Measurements from ENCODE around the gene CAMTA1.

The CAMTA1 gene

DNA sequence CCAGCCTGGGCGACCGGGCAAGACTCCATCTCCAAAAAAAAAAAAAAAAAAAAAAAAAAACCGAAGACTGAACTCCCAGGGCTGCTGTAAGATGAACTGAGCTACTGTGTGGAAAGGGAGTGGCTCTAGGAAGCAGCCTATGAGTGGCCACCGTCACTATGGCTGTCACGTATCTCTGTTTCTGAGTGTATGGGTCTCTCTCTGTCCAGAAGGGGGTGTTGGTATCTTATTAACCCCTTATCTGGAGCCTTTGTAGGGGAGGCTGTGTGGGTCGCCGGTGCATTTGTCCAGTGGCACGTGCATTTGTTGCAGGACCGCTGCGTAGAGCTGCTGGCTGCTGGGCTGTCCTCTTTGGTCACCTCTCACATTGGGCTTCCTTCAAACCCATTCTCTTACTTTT is 326.6 kb downstream of the CAMTA1 start:
- no peaks in the 10 kb centered on the region for H3K4me1 ChIP-seq (ENCODE audit: control insufficient read depth in 1 of 2, insufficient read depth in 2 of 2, low read length in 2 of 2)
- H3K4me3 ChIP-seq (ENCODE audit: low read depth in 1 of 2, low read length in 2 of 2) = no peak overlapping the region
- no peaks in the 10 kb centered on the region for H3K36me3 ChIP-seq (ENCODE audit: control insufficient read depth in 1 of 2, insufficient read depth in 2 of 2, low read length in 2 of 2)
- H3K27me3 ChIP-seq (ENCODE audit: low read depth, low read length) = no peaks in the 10 kb centered on the region
- H3K27ac ChIP-seq (ENCODE audit: low read length) = no peak overlapping the region
- H3K9me3 ChIP-seq (ENCODE audit: control insufficient read depth in 1 of 2, low read length in 2 of 2) = peaks cover 0 to 4% of the 10 kb centered on the region in 2 donors

DNA sequence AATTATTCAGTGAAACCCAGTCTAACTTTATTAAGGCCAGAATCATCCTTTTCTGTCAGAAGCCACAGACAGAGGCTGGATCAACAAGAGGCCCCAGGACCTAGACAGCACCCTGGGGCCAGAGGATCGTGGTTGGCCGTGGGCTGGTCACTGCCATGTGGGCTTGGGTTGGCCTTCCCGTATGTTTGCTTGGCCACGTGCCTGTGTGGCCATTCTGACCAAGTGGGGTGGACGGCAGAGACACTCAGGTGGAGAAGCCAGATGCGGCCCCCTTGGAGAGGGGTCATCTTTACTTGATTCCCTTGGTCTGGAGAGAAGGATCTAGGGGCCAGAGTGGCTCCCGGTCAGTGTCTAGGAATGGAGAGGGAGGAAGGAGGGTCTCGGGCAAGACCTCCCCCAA is 327.9 kb downstream of the CAMTA1 start:
- Histone ChIP-seq H3K36me3 (ENCODE audit: control insufficient read depth in 1 of 2, insufficient read depth in 2 of 2, low read length in 2 of 2) (no peaks in the 10 kb centered on the region), H3K27ac (ENCODE audit: low read length) (no peak overlapping the region), H3K4me1 (ENCODE audit: control insufficient read depth in 1 of 2, insufficient read depth in 2 of 2, low read length in 2 of 2) (no peaks in the 10 kb centered on the region), H3K9me3 (ENCODE audit: control insufficient read depth in 1 of 2, low read length in 2 of 2) (peaks cover 0 to 4% of the 10 kb centered on the region in 2 donors), H3K4me3 (ENCODE audit: low read depth in 1 of 2, low read length in 2 of 2) (no peak overlapping the region), H3K27me3 (ENCODE audit: low read depth, low read length) (no peaks in the 10 kb centered on the region)

DNA sequence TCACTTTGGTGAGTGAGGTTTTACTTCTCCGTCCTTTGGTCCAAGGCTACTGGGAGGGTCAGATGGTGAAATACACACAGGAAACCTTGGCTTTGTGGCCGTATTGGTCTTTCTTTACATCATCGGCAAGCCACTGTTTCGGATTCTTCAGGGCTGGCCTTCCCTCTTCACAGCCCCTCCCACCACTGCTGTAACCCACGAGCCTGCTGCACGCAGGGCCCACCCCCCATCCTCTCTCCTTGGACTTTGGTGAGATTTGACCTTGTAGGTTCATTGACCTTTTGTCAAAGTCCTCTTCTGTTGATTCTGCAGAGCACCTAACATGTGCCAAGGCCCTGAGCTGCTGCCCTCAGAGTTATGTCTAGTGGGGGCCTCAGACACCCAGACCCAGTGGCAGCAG is 328.6 kb downstream of the CAMTA1 start:
- Histone ChIP-seq H3K36me3 (ENCODE audit: control insufficient read depth in 1 of 2, insufficient read depth in 2 of 2, low read length in 2 of 2) (no peaks in the 10 kb centered on the region), H3K9me3 (ENCODE audit: control insufficient read depth in 1 of 2, low read length in 2 of 2) (peaks cover 0 to 4% of the 10 kb centered on the region in 2 donors), H3K27me3 (ENCODE audit: low read depth, low read length) (no peaks in the 10 kb centered on the region), H3K4me1 (ENCODE audit: control insufficient read depth in 1 of 2, insufficient read depth in 2 of 2, low read length in 2 of 2) (no peaks in the 10 kb centered on the region), H3K27ac (ENCODE audit: low read length) (no peak overlapping the region), H3K4me3 (ENCODE audit: low read depth in 1 of 2, low read length in 2 of 2) (no peak overlapping the region)

DNA sequence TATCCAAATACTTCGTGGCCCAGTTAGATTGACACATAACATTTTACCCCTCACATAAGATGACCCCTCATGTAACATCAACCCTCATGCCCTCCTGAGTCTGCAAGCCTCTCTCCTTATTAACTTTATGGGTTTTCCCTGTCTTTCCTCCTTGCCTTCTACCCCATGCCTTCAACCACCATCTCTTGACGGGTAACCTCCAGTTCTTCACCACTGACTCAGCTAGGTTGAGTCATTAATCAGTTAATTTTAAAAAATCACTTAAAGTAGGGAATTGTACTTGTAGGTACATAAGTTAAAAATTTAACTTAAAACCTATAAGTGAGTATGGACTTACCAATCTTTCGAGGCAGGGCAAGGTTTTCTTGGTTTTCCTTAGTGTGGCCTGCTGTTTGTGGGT is 330.7 kb downstream of the CAMTA1 start:
- Histone ChIP-seq H3K9me3 (ENCODE audit: control insufficient read depth in 1 of 2, low read length in 2 of 2) (peaks cover 0 to 4% of the 10 kb centered on the region in 2 donors), H3K27ac (ENCODE audit: low read length) (no peak overlapping the region), H3K36me3 (ENCODE audit: control insufficient read depth in 1 of 2, insufficient read depth in 2 of 2, low read length in 2 of 2) (no peaks in the 10 kb centered on the region), H3K4me3 (ENCODE audit: low read depth in 1 of 2, low read length in 2 of 2) (no peak overlapping the region), H3K27me3 (ENCODE audit: low read depth, low read length) (no peaks in the 10 kb centered on the region), H3K4me1 (ENCODE audit: control insufficient read depth in 1 of 2, insufficient read depth in 2 of 2, low read length in 2 of 2) (no peaks in the 10 kb centered on the region)

DNA sequence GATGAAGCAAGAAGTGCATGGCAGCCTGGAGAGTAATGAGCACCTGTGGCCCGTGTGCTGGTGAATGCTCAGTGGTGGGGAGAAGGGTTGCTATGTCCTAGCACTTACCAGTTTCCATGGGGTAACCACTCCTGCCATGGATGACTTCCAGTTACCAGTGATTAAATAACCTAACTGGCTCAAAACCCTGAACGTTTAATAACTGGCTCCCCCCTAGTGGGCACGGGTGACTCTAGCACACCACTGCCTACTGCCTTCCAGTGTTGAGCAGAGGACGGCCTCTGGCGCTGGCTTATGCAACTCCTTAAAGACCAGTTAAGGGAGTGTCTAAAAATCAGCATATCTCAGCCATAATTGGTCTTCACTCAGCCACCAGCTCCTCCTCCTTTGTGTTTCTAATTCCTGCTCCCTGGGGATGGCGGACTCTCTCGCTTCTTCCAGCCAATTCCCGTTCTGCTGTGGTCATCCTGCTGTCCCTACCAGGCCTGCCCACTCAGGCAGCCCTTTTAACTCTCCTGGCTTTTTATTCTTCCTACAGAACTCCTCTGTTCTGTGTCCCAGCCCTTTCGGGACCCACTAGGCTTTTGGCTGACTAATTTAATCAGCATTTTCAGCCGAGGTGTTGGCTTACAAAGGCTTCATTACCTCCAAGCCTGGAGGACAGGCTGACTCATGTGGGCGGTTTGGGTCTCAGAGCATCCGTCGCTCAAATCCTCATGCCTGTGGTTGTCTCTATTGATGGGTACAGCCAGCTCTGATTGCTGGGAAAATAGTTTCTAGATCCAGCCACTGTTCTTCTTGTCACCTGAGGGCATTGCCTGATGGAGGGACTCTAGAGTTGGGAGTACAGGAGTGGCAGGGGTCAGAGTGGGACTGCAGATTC is 332.4 kb downstream of the CAMTA1 start:
- Histone ChIP-seq H3K9me3 (ENCODE audit: control insufficient read depth in 1 of 2, low read length in 2 of 2) (peaks cover 0 to 4% of the 10 kb centered on the region in 2 donors), H3K36me3 (ENCODE audit: control insufficient read depth in 1 of 2, insufficient read depth in 2 of 2, low read length in 2 of 2) (no peaks in the 10 kb centered on the region), H3K4me3 (ENCODE audit: low read depth in 1 of 2, low read length in 2 of 2) (no peak overlapping the region), H3K27me3 (ENCODE audit: low read depth, low read length) (no peaks in the 10 kb centered on the region), H3K27ac (ENCODE audit: low read length) (no peak overlapping the region), H3K4me1 (ENCODE audit: control insufficient read depth in 1 of 2, insufficient read depth in 2 of 2, low read length in 2 of 2) (peaks cover 0 to 8% of the 10 kb centered on the region in 2 donors)

DNA sequence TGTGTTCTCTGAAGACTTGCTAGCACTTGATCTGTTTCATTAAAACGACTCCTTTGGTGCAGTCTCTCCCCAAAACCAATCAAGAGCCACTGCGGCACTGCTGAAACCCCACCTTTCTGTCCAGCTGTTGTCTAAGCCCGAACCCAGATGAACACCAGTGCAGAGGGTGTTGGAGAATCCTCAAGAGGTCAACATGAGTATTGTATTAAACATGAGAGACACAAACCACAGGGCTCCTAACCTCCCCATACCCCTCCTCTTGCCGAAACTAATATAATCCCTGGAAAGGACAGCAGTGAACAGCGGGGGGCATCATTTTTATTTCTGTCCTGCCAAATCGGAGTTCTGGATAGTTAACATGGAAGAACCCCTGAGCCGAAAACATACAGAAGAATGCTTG is 333.9 kb downstream of the CAMTA1 start:
- no peak overlapping the region for H3K4me3 ChIP-seq (ENCODE audit: low read depth in 1 of 2, low read length in 2 of 2)
- peaks cover 0 to 8% of the 10 kb centered on the region in 2 donors for H3K4me1 ChIP-seq (ENCODE audit: control insufficient read depth in 1 of 2, insufficient read depth in 2 of 2, low read length in 2 of 2)
- H3K27me3 ChIP-seq (ENCODE audit: low read depth, low read length) = no peaks in the 10 kb centered on the region
- H3K36me3 ChIP-seq (ENCODE audit: control insufficient read depth in 1 of 2, insufficient read depth in 2 of 2, low read length in 2 of 2) = no peaks in the 10 kb centered on the region
- peaks cover 0 to 4% of the 10 kb centered on the region in 2 donors for H3K9me3 ChIP-seq (ENCODE audit: control insufficient read depth in 1 of 2, low read length in 2 of 2)
- no peak overlapping the region for H3K27ac ChIP-seq (ENCODE audit: low read length)

DNA sequence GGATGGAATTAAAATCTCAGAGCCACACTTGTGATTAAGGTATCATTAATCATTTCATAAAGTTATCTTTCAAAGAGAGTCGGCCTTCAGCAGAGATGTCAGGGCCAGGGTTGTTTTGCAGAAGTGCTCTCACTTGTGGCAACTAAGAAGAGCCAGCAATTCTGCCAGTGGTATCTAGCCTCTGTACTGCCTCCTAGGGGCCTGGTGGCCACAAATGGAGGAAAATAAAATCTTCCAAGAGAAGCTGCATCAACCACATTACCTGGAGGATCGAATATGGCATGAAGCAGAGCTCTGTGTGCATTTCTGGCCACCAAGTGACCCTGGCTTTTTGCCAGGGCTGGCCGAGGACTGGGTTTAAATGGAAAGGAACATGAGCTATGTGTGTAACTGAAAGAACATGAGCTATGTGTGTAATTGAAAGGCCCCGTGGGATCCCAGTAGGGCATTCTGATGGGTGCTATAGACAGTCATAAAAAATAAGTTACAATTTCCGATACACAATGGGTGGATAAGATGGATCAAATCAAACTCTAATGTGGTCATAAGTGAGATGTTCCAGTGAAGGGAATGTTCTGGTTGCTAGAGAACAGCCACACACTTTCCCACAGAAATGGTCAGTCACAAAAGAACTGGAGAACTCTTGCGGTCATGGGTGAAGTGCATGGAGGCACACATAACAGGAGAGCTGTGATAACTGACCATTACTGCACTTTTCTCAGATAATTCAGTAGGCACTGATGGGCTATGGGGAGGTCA is 335.8 kb downstream of the CAMTA1 start:
- Histone ChIP-seq H3K9me3 (ENCODE audit: control insufficient read depth in 1 of 2, low read length in 2 of 2) (no peaks in the 10 kb centered on the region), H3K27ac (ENCODE audit: low read length) (no peak overlapping the region), H3K36me3 (ENCODE audit: control insufficient read depth in 1 of 2, insufficient read depth in 2 of 2, low read length in 2 of 2) (no peaks in the 10 kb centered on the region), H3K4me3 (ENCODE audit: low read depth in 1 of 2, low read length in 2 of 2) (no peak overlapping the region), H3K27me3 (ENCODE audit: low read depth, low read length) (no peaks in the 10 kb centered on the region), H3K4me1 (ENCODE audit: control insufficient read depth in 1 of 2, insufficient read depth in 2 of 2, low read length in 2 of 2) (peaks cover 0 to 8% of the 10 kb centered on the region in 2 donors)

DNA sequence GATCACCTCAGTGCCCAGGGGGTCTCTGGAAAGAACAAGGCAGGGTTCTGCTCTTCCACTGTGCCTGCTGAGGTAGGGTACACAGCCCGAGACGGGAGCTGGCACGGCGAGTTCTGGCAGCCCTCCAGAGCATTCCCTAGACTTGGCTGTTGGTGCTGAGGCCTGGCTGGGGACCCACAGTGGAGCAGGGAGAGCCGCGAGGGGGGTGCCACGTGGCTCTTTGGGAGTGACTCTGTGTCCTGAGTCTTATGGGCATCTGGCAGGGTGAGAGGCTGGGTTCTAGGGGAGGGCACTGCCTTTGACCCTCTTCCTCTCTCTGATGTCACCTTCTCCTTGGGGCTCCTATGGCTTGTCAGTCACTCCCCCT is 336.4 kb downstream of the CAMTA1 start:
- Histone ChIP-seq H3K4me1 (ENCODE audit: control insufficient read depth in 1 of 2, insufficient read depth in 2 of 2, low read length in 2 of 2) (peaks cover 0 to 8% of the 10 kb centered on the region in 2 donors), H3K27ac (ENCODE audit: low read length) (no peak overlapping the region), H3K9me3 (ENCODE audit: control insufficient read depth in 1 of 2, low read length in 2 of 2) (no peaks in the 10 kb centered on the region), H3K36me3 (ENCODE audit: control insufficient read depth in 1 of 2, insufficient read depth in 2 of 2, low read length in 2 of 2) (no peaks in the 10 kb centered on the region), H3K4me3 (ENCODE audit: low read depth in 1 of 2, low read length in 2 of 2) (no peak overlapping the region), H3K27me3 (ENCODE audit: low read depth, low read length) (no peaks in the 10 kb centered on the region)

DNA sequence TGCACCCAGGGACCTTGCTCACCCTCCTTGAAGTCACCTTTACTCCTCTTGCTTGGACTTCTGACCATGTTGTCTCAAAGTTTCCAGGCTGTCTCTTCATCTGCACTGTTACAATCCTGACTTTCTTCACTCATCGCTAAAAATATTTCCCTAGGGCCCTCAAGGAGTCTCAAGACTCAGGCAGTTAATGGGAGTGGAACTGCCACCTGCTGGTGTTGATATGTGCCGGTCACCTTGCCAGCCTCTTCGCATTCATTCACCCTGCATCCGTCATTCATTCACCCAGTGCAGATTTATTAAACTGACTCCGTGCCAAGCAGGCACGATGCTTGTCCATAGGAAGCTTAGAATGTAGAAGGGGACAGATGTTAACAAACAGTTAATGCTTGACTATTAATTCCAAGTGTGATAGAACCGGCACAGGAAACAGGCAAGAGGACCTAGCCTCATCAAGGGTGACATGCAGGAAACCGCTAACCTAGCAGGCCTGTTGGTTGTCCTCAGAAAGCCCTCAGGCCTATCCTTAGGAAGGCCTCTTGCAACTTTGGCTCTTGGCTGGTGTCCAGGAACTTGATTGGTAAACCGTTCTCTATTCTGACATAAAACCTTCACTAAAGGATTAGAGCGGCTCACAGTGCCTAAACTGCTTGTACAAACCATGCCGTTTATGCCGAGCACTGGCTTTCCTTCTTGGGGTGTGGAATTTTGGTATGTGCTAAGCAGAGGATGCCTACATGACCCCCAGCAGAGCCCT is 342.2 kb downstream of the CAMTA1 start:
- no peak overlapping the region for H3K4me3 ChIP-seq (ENCODE audit: low read depth in 1 of 2, low read length in 2 of 2)
- H3K9me3 ChIP-seq (ENCODE audit: control insufficient read depth in 1 of 2, low read length in 2 of 2) = no peaks in the 10 kb centered on the region
- H3K27me3 ChIP-seq (ENCODE audit: low read depth, low read length) = no peaks in the 10 kb centered on the region
- H3K36me3 ChIP-seq (ENCODE audit: control insufficient read depth in 1 of 2, insufficient read depth in 2 of 2, low read length in 2 of 2) = no peaks in the 10 kb centered on the region
- no peaks in the 10 kb centered on the region for H3K4me1 ChIP-seq (ENCODE audit: control insufficient read depth in 1 of 2, insufficient read depth in 2 of 2, low read length in 2 of 2)
- H3K27ac ChIP-seq (ENCODE audit: low read length) = no peak overlapping the region

DNA sequence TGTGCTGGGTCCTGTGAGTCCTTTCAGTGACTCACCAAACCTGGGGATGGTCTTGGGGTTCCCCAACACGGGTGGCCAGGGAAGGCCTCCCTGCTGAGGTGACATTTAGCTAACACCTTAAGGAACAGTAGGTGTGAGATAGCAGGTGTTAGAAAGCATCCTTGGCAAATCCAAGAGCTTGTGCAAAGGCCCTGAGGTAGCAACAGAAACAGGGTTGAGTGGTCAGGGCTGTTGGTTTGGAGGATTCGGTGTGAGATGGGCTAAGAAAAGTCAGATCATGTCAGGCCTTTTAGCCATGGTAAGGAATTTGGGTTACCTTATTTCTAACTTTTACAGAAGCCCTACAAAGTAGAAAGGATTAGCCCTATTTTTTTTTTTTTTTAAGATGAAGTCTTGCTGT is 343.0 kb downstream of the CAMTA1 start:
- H3K4me3 ChIP-seq (ENCODE audit: low read depth in 1 of 2, low read length in 2 of 2) = no peak overlapping the region
- no peak overlapping the region for H3K27ac ChIP-seq (ENCODE audit: low read length)
- no peaks in the 10 kb centered on the region for H3K4me1 ChIP-seq (ENCODE audit: control insufficient read depth in 1 of 2, insufficient read depth in 2 of 2, low read length in 2 of 2)
- no peaks in the 10 kb centered on the region for H3K27me3 ChIP-seq (ENCODE audit: low read depth, low read length)
- no peaks in the 10 kb centered on the region for H3K9me3 ChIP-seq (ENCODE audit: control insufficient read depth in 1 of 2, low read length in 2 of 2)
- no peaks in the 10 kb centered on the region for H3K36me3 ChIP-seq (ENCODE audit: control insufficient read depth in 1 of 2, insufficient read depth in 2 of 2, low read length in 2 of 2)

DNA sequence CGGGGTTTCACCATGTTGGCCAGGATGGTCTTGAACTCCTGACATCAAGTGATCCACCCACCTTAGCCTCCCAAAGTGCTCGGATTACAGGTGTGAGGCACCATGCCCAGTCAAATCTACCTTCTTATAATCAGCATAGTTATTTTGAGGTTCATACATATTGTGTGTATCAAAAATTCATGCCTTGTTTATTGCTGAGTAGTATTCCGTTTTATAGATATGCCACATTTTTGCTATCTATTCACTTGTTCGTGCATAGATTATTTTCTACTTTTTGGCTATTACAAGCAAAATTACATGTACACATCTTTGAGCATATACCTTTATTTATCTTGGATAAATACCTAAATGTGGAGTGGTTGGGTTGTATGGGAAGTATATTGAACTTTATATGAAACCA is 344.9 kb downstream of the CAMTA1 start:
- no peaks in the 10 kb centered on the region for H3K27me3 ChIP-seq (ENCODE audit: low read depth, low read length)
- no peaks in the 10 kb centered on the region for H3K36me3 ChIP-seq (ENCODE audit: control insufficient read depth in 1 of 2, insufficient read depth in 2 of 2, low read length in 2 of 2)
- H3K27ac ChIP-seq (ENCODE audit: low read length) = no peak overlapping the region
- H3K4me1 ChIP-seq (ENCODE audit: control insufficient read depth in 1 of 2, insufficient read depth in 2 of 2, low read length in 2 of 2) = no peaks in the 10 kb centered on the region
- no peaks in the 10 kb centered on the region for H3K9me3 ChIP-seq (ENCODE audit: control insufficient read depth in 1 of 2, low read length in 2 of 2)
- H3K4me3 ChIP-seq (ENCODE audit: low read depth in 1 of 2, low read length in 2 of 2) = no peak overlapping the region

Measured in muscle layer of duodenum (tissue), 2 donors.